Activated CD4-positive, alpha-beta T cell treated with anti-CD3 and anti-CD28 coated beads for 36 hours (primary cell): Measurements from ENCODE around the gene ALKBH7. TPM values are rescaled to one million over a fixed set of nuclear protein-coding genes. Genes with fewer than 3 reads are reported as not detected.

Source experiments
- ATAC-seq: fragments of 200-7000 bp; cut with Tn5 transposase; one replicate; pipeline ENCODE4 v1.10.0; 2021; ENCODE audit warnings: mild to moderate bottlenecking, moderate library complexity
- CTCF ChIA-PET: fragments of 350-600 bp; sonication (Branson Sonifier 250); formaldehyde crosslinking; loops from one replicate; lab custom pipeline; 2021; ENCODE audit warnings: antibody characterized with exemption; lab: Charles Lee
- POLR2A ChIA-PET: fragments of 350-600 bp; sonication (Branson Sonifier 250); formaldehyde crosslinking; loops from one replicate; lab custom pipeline; 2021; ENCODE audit warnings: antibody characterized with exemption, inconsistent platforms; lab: Charles Lee
- DNase-seq: peaks from one replicate; pipeline ENCODE4 v3.0.0-alpha.2; 2020
- H3K27ac Mint-ChIP-seq: one replicate; pipeline ENCODE4 v1.8.0; 2021; ENCODE audit warnings: mixed read lengths
- H3K27me3 Mint-ChIP-seq: one replicate; pipeline ENCODE4 v1.8.0; 2021; ENCODE audit warnings: mixed read lengths
- H3K36me3 Mint-ChIP-seq: one replicate; pipeline ENCODE4 v1.8.0; 2021; ENCODE audit warnings: low read depth, mixed read lengths
- H3K4me1 Mint-ChIP-seq: one replicate; pipeline ENCODE4 v1.8.0; 2021; ENCODE audit warnings: mixed read lengths
- H3K4me3 Mint-ChIP-seq: one replicate; pipeline ENCODE4 v1.8.0; 2021; ENCODE audit warnings: mild to moderate bottlenecking, moderate library complexity, mixed read lengths
- H3K9me3 Mint-ChIP-seq: one replicate; pipeline ENCODE4 v1.8.0; 2021; ENCODE audit warnings: low read depth, mixed read lengths
- intact Hi-C, 2 experiments: fragments of 100-400 bp; cut with DNase I in 1 of 2; cut with micrococcal nuclease in 1 of 2; formaldehyde crosslinking; loops; one replicate each; pipeline versions ENCODE4 v1.14.2 to v1.15.1; 2022 to 2024; cut with DNase I, micrococcal nuclease
- total RNA-seq, 2 experiments: library from RNA; stranded (reverse); gene quantifications; one replicate each; pipeline ENCODE4 v1.2.3, GENCODE V29; 2021

The ALKBH7 gene
- total RNA-seq, 2 experiments from 2014 or later: 22.8 to 44.7 TPM

DNA sequence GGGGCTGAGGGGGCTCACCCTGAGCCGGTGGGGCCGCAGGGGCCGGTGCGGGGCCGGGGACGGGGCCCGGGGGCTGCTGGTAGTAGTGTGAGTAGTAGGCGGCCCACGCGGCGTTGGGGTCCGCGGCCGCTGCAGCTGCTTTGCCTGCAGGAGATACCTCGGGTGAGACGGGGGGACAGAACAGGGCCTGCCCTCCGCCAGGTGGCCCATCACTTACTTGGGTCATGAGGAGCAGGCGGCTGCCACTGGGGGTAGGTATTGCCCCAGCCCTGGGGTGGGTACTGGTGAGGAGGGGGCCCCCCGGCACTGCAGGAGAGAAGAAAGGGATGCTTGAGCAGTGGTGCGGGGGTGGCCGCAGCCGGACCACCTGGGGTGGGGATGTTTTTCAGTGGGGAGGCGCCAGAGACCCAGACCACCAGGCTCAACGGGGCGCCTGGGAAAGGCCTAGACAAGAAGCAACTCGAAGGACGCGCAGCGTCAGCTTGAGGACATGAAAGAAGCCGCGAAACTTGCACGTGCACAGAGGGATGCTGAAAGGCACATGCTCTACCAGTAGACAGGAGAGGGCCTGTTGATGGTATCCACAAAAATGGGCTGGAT is 43.1 kb downstream of the ALKBH7 start:
- Mint-ChIP-seq H3K27me3 (no peaks in the 10 kb centered on the region), H3K4me1 (peaks cover 2% of the 10 kb centered on the region), H3K4me3 (no peak overlapping the region), H3K27ac (no peak overlapping the region), H3K36me3 (peaks cover 46% of the 10 kb centered on the region), H3K9me3 (no peaks in the 10 kb centered on the region)
- ATAC-seq: no peak
- no peak for DNase-seq
- ChIA-PET POLR2A (interaction anchor here (0.6 kb wide), 1 partner anchor 512 kb away, joined by 3 read pairs; the partner anchor contains the start of gene NDUFA11), CTCF (no interaction called here)
- intact Hi-C loops: no loop called here

DNA sequence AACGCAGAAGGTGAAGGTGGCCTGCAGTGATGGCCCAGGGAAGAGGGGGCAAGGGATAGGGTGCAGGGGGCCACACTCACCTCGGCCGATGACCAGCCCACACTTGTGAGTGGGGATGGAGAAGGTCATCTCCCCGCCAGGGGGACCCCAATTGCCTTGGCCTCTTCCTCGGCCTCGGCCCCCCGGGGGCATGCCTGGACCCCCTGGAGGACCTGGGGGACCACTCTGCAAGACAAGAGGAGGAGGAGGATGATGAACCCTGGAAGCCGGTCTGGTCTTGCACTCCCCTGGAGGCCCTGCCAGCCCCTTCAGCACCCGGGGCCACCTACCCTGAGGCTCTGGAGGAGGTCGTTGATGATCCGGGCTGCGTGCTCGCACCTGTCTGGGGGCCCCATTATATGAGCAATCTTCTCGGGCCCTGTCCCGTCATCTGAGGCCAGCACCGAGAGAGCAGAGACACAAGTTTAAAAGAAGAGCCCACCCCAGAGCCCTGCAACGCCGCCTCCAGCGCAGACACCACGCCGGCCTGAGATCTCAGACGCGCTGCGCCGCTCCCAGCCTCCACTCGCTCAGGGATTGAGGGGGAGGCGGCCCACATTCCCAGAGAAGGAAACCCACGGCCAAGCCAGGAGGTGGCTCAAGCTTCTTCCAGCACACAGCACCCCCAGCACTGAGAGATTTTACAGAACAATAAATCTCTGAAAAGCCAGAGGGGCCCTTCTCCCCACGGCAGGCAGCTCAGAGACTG is 44.2 kb downstream of the ALKBH7 start:
- H3K4me3 Mint-ChIP-seq: no peak overlapping the region
- ChIA-PET POLR2A (interaction anchor here (1.0 kb wide), 1 partner anchor 8 kb away, joined by 3 read pairs; no protein-coding TSS in a partner anchor), CTCF (no interaction called here)
- peaks cover 5% of the 10 kb centered on the region for H3K4me1 Mint-ChIP-seq
- no peak for ATAC-seq
- no peaks in the 10 kb centered on the region for H3K27me3 Mint-ChIP-seq
- H3K27ac Mint-ChIP-seq: no peak overlapping the region
- no peak for DNase-seq
- intact Hi-C loops: no loop called here
- H3K36me3 Mint-ChIP-seq: peaks cover 54% of the 10 kb centered on the region
- H3K9me3 Mint-ChIP-seq: no peaks in the 10 kb centered on the region

DNA sequence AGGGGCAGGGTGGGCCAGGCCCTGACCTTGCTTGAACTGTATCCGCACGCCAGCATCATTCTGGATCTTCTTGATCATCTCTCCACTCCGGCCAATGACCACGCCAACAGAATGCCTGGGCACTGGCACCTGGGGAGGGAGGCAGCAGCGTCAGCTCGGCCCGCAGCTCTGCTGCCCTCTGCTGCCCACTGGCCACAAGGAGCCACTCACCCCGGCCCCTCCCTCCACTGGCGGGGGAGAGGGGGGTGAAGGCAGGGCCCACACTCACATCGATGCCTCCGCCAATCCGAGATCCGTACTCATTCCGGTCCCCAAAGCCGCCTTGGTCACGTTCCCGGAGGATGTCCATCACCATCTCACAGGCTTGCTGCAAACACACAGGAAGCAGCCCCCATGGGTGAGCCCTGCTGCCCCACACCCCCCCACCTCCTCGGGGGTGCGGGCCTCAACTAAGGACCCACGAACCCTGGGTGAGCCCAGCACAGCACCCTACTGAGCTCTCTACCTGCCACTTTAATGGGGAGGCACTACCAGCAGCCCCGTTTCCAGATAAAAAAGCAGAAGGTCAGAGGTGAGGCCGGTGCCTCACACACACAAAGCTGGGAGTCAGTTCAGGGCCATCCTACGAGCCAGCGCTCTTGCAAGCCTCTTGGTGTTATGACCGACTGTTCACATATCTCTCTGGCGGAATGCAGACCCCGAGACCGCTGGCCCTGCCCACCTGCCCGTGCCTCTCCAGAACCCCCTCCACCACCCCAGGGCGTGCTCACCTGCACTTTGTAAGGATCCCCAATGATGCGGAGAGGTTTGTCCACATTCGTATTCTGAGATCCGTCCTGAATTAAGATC is 45.3 kb downstream of the ALKBH7 start:
- no peak for ATAC-seq
- Mint-ChIP-seq H3K27me3 (no peaks in the 10 kb centered on the region), H3K9me3 (no peaks in the 10 kb centered on the region), H3K4me3 (no peak overlapping the region), H3K27ac (no peak overlapping the region), H3K36me3 (peaks cover 65% of the 10 kb centered on the region), H3K4me1 (peaks cover 17% of the 10 kb centered on the region)
- intact Hi-C loops: no loop called here
- ChIA-PET POLR2A (interaction anchor here (1.0 kb wide), 1 partner anchor 7 kb away, joined by 3 read pairs; no protein-coding TSS in a partner anchor), CTCF (no interaction called here)
- no peak for DNase-seq

DNA sequence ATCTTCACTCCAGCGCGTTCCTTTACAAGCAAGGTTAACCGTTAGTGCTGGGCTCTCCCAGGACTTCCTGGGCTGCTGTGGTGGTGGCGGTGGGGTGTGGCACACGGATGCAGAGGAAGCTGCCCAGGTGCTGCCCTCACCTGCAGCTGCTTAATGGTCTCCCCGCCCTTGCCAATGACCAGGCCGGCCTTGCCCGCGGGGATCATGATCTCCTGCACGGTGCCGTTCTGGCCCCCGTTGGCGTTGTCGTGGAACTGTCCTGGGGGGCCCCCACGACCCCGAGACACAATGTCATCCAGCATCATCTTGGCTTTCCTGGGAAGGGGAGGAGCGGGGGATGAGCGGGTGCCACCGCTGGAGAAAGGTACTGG is 46.0 kb downstream of the ALKBH7 start:
- no peaks in the 10 kb centered on the region for H3K27me3 Mint-ChIP-seq
- intact Hi-C loops: no loop called here
- ChIA-PET POLR2A (no interaction called here), CTCF (no interaction called here)
- H3K27ac Mint-ChIP-seq: no peak overlapping the region
- DNase-seq (no peak), ATAC-seq (no peak)
- no peak overlapping the region for H3K4me3 Mint-ChIP-seq
- H3K36me3 Mint-ChIP-seq: peaks cover 70% of the 10 kb centered on the region
- peaks cover 22% of the 10 kb centered on the region for H3K4me1 Mint-ChIP-seq
- no peaks in the 10 kb centered on the region for H3K9me3 Mint-ChIP-seq

DNA sequence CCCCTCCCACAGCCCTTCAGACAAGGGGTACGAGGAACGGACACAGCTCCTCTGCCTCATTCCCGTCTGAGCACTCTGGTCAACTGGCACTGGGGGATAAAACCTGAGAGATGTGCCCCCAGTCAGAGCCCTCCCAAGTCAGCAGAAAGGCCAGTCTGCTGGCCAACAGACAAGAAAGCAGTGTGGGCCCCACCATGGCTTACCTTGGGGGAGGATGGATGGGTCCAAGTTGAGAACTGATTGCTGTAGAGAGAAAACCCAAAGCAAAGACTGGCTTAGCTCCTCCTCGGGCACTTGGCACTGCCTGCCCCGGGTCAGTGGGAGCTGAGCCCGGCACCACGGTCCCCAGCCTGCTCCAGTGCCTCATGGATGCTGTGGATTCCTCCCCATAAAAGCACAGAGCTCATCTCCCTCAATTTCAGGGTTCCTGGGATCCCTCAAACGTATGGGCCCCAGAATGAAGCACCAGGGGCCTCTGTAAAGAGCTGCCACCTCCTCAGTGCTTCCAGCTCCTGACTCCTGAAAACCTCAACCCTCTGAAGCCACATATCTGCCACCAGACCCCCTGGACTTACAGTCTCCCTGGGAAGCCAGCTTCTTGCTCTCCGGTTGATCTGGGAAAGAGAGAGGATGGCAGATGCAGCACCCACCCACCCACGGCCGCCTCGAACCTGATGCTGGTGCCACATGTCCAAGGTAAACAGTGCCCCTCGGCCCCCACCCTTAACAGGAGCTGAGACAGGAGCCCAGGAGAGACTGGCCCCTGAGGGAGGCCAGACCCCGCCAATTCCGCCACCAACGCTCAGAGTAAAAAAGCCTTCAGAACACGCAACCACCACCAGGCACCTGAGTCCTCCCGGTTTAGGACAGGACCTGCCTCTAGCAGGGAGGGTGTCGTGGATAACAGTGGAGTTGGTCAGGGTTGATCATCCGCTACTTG is 48.8 kb downstream of the ALKBH7 start:
- Mint-ChIP-seq H3K9me3 (peaks cover 3% of the 10 kb centered on the region), H3K27ac (no peak overlapping the region), H3K36me3 (peaks cover 60% of the 10 kb centered on the region), H3K4me3 (no peak overlapping the region), H3K27me3 (no peaks in the 10 kb centered on the region), H3K4me1 (peaks cover 31% of the 10 kb centered on the region)
- ATAC-seq (no peak), DNase-seq (no peak)
- ChIA-PET POLR2A (interaction anchor here (0.9 to 1.0 kb wide), 3 partner anchors 18 to 443 kb away, joined by 3 to 5 read pairs (median 4); partner anchors contain the start of gene GTF2F1), CTCF (interaction anchor here (0.5 to 1.0 kb wide), 3 partner anchors 22 to 207 kb away, joined by 3 to 5 read pairs (median 4); no protein-coding TSS in a partner anchor)
- intact Hi-C loops: no loop called here

DNA sequence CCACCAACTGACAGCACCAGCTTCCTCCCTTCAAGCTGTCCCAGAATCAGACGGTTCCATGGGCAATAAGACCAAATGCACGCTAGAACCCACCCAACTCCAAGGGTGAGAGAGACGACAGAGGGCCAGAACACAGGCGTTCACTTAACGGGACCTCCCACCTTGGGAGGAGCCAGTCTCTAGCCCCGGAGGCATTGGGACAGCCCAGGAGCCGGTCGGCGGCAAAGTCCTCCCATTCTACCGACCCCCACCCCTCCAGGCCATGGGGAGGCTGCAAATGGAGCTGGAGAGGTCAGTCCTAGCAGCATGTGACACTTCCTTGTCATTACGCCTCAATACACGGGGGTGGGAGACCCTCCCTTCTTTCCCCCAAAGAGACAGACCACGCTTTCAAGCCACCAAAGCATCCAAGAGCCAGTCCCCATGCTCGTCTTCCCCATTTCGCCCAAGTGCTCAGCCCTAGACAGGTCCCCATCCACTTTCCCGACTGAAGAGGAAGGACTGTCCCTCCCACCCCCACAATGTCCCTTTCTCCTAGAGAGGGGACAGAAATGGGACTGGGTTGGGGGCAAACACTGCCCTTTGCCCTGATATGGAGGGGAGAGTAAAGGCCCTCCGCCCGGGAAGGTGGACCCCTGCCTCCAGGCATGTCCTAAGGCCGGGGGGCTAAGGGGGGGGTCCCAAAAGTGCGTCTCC is 51.1 kb downstream of the ALKBH7 start:
- Mint-ChIP-seq H3K4me1 (peaks cover 31% of the 10 kb centered on the region), H3K27ac (peak overlapping the region; percentile 86), H3K27me3 (no peaks in the 10 kb centered on the region), H3K4me3 (peak overlapping the region; percentile 82), H3K9me3 (peaks cover 3% of the 10 kb centered on the region), H3K36me3 (peaks cover 47% of the 10 kb centered on the region)
- peak; percentile 64 for DNase-seq
- intact Hi-C loops: loop anchor here (1.0 to 2.0 kb wide), 2 partner anchors 50 to 81 kb away; no protein-coding TSS in a partner anchor
- no peak for ATAC-seq
- ChIA-PET POLR2A (interaction anchor here (0.6 kb wide), 1 partner anchor 74 kb away, joined by 7 read pairs; no protein-coding TSS in a partner anchor), CTCF (no interaction called here)

DNA sequence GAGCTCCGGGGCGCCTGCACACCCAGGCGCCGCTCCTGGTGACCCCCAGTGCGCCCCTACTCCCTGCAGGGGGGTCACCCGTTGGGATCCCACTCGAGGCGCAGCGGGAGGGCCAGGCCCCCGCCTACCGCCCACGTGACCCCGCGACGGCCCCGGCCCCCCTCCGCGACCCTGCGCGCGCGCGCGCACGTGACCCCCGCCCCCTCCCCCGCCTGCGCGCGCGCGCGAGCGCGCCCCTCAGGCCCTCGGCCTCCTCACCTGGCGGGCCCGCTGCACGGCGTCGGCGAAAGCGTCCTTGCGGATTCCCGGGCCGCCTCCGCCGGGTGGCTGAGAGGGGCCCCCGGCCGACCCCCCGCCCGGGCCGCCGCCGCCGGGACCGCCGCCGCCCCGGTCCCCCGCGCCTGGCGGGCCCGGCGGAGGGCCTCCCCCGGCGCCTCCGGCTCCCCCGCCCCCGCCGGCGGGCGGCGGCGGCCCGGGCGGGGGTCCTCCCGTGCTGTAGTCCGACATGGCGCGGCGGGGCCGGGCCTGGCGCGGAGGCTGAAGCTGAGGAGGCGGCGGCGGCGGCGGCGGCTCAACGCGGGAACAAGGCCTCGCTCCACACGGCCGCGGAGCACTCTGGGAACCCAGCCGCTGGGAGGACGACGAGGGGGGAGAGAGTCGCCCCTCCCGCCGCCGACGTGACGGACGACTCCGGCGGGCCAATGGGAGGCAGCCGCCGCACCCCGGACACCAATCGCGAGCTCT is 51.8 kb downstream of the ALKBH7 start, which contains the start of gene KHSRP:
KHSRP (minus strand) TSS at position 617 of the 744 bp plus-strand sequence; CDS start at position 507, 110 bp downstream.
- CTCF ChIA-PET: interaction anchor here (0.7 to 1.5 kb wide), 4 partner anchors 26 to 439 kb away, joined by 3 to 9 read pairs (median 4); partner anchors contain the start of gene ALKBH7

More for the DNA sequence above, 51.8 kb downstream of the ALKBH7 start, which contains the start of gene KHSRP:
- Mint-ChIP-seq H3K9me3 (peaks cover 3% of the 10 kb centered on the region), H3K36me3 (peaks cover 41% of the 10 kb centered on the region), H3K4me3 (peak within 1 kb of the TSS; percentile 82), H3K27me3 (no peaks in the 10 kb centered on the region), H3K4me1 (peaks cover 31% of the 10 kb centered on the region), H3K27ac (peak within 1 kb of the TSS; percentile 98)
- POLR2A ChIA-PET: interaction anchor here (0.6 to 1.3 kb wide), 9 partner anchors 30 to 753 kb away, joined by 3 to 13 read pairs (median 3); partner anchors contain the start of gene ALKBH7
- intact Hi-C loops: loop anchor here (1.0 to 2.0 kb wide), 2 partner anchors 51 to 80 kb away; no protein-coding TSS in a partner anchor
- DNase-seq (peak; percentile 53), ATAC-seq (no peak)
